H1 (cell line): ENCODE data around the gene ZNF550. TPM values are rescaled to one million over a fixed set of nuclear protein-coding genes. Genes with fewer than 3 reads are reported as not detected.

Experiments used
- CTCF ChIA-PET: fragments of 300-600 bp; sonication (Branson Sonifier 250); formaldehyde crosslinking; loops from one replicate; lab custom pipeline; 2021; ENCODE audit not compliant: partially characterized antibody; lab: Charles Lee
- POLR2A ChIA-PET: fragments of 300-600 bp; sonication (Branson Sonifier 250); formaldehyde crosslinking; loops from one replicate; lab custom pipeline; 2021; ENCODE audit warnings: inconsistent platforms; ENCODE audit not compliant: partially characterized antibody; lab: Charles Lee
- DNase-seq, 2 experiments: peaks; one replicate each; pipeline versions ENCODE4 v3.0.0 to v3.0.0-alpha.2; 2010 to 2022; ENCODE audit warnings: low spot score in 2 of 2, low read depth in 1 of 2, mixed read lengths in 1 of 2
- FAIRE-seq: peaks from 2 replicates; lab custom pipeline; 2011; peaks lifted over from hg19 to GRCh38; lab: Jason Lieb, UNC
- H2AFZ ChIP-seq: 2 replicates; pipeline ENCODE4 v1.8.1; 2012; ENCODE audit warnings: low read length, inconsistent platforms
- H2AK5ac ChIP-seq: 2 replicates; pipeline ENCODE4 v1.6.1; 2013; ENCODE audit warnings: low read depth, low read length
- H2BK120ac ChIP-seq: replicated peaks from 2 replicates; pipeline ENCODE3; 2013; ENCODE audit warnings: low read depth, low read length, inconsistent platforms
- H2BK12ac ChIP-seq: 2 replicates; pipeline ENCODE4 v1.6.1; 2013; ENCODE audit warnings: low read depth, low read length
- H2BK15ac ChIP-seq: 2 replicates; pipeline ENCODE4 v1.6.1; 2013; ENCODE audit warnings: low read length
- H2BK20ac ChIP-seq: 2 replicates; pipeline ENCODE4 v1.6.1; 2013; ENCODE audit warnings: low read length
- H2BK5ac ChIP-seq: 2 replicates; pipeline ENCODE4 v1.6.1; 2013; ENCODE audit warnings: low read depth, low read length
- H3K14ac ChIP-seq: 2 replicates; pipeline ENCODE4 v1.6.1; 2013; ENCODE audit warnings: inconsistent platforms; ENCODE audit not compliant: insufficient read length
- H3K18ac ChIP-seq: 2 replicates; pipeline ENCODE4 v1.6.1; 2013; ENCODE audit warnings: low read length; ENCODE audit errors: extremely low read depth
- H3K23ac ChIP-seq: 2 replicates; pipeline ENCODE4 v1.6.1; 2013; ENCODE audit warnings: inconsistent platforms; ENCODE audit not compliant: insufficient read length
- H3K23me2 ChIP-seq: 2 replicates; pipeline ENCODE4 v1.6.1; 2013; ENCODE audit warnings: low read depth, low read length
- H3K27ac ChIP-seq: 2 replicates; pipeline ENCODE4 v1.6.1; 2011; ENCODE audit warnings: low read depth, low read length, inconsistent platforms
- H3K27me3 ChIP-seq, 4 experiments: replicated peaks in 1 of 4; 1 replicate in 1 of 4; 2 replicates in 3 of 4; pipeline versions ENCODE4 v1.6.1 to v1.8.1; 2011 to 2013; ENCODE audit warnings: low read length in 3 of 4, mild to moderate bottlenecking in 3 of 4, inconsistent platforms in 2 of 4, mixed read lengths in 2 of 4, moderate library complexity in 1 of 4; ENCODE audit not compliant: control insufficient read depth in 3 of 4, insufficient read depth in 3 of 4; ENCODE audit errors: extremely low read depth in 1 of 4
- H3K36me3 ChIP-seq, 4 experiments: 2 replicates each; pipeline versions ENCODE4 v1.6.1 to v1.8.1; 2011 to 2013; ENCODE audit warnings: mild to moderate bottlenecking in 4 of 4, low read length in 3 of 4, moderate library complexity in 2 of 4, control low read depth in 1 of 4, inconsistent platforms in 1 of 4; ENCODE audit not compliant: insufficient read depth in 4 of 4, control insufficient read depth in 2 of 4
- H3K4ac ChIP-seq: replicated peaks from 2 replicates; pipeline ENCODE3; 2013; ENCODE audit warnings: low read length, low read depth, mixed read lengths, inconsistent platforms; ENCODE audit not compliant: insufficient read length
- H3K4me1 ChIP-seq, 4 experiments: replicated peaks in 1 of 4; 1 replicate in 1 of 4; 2 replicates in 3 of 4; pipeline versions ENCODE4 v1.6.1 to v1.8.1; 2011 to 2013; ENCODE audit warnings: low read length in 3 of 4, inconsistent platforms in 2 of 4, mixed read lengths in 1 of 4; ENCODE audit not compliant: insufficient read depth in 4 of 4, control insufficient read depth in 3 of 4
- H3K4me2 ChIP-seq, 2 experiments: 2 replicates each; pipeline versions ENCODE4 v1.6.1 to v1.8.1; 2011 to 2013; ENCODE audit warnings: low read depth in 2 of 2, low read length in 2 of 2, control low read depth in 1 of 2, inconsistent platforms in 1 of 2, mild to moderate bottlenecking in 1 of 2; ENCODE audit not compliant: insufficient read depth in 1 of 2
- H3K4me3 ChIP-seq, 4 experiments: fragments of 200-600, 300-600 bp in 1 of 4; sonication (generic), shearing (Covaris generic), sonication (Bioruptor Twin) in 1 of 4; 2 replicates each; pipeline versions ENCODE4 v1.5.1 to v1.8.1; 2011 to 2016; ENCODE audit warnings: low read length in 4 of 4, low read depth in 3 of 4, control low read depth in 2 of 4, inconsistent platforms in 2 of 4, mild to moderate bottlenecking in 2 of 4, mixed read lengths in 1 of 4, moderate library complexity in 1 of 4; ENCODE audit not compliant: insufficient read depth in 2 of 4; ENCODE audit errors: extremely low read depth in 1 of 4
- H3K56ac ChIP-seq: replicated peaks from 2 replicates; pipeline ENCODE3; 2013; ENCODE audit warnings: low read depth, mild to moderate bottlenecking, mixed read lengths, low read length, inconsistent platforms; ENCODE audit not compliant: insufficient read length
- H3K79me1 ChIP-seq: 2 replicates; pipeline ENCODE4 v1.6.1; 2013; ENCODE audit warnings: low read depth, low read length, control low read depth
- H3K79me2 ChIP-seq, 2 experiments: 2 replicates each; pipeline versions ENCODE4 v1.6.1 to v1.8.1; 2012 to 2013; ENCODE audit warnings: low read length in 2 of 2, mild to moderate bottlenecking in 2 of 2, inconsistent platforms in 1 of 2; ENCODE audit not compliant: insufficient read depth in 2 of 2, control insufficient read depth in 1 of 2
- H3K9ac ChIP-seq, 4 experiments: replicated peaks in 1 of 4; 1 replicate in 1 of 4; 2 replicates in 3 of 4; pipeline versions ENCODE4 v1.6.1 to v1.8.1; 2011 to 2013; ENCODE audit warnings: low read depth in 3 of 4, low read length in 3 of 4, control low read depth in 2 of 4, mild to moderate bottlenecking in 2 of 4, moderate library complexity in 2 of 4, inconsistent platforms in 1 of 4; ENCODE audit errors: extremely low read depth in 1 of 4
- H3K9me3 ChIP-seq, 2 experiments: 2 replicates each; pipeline versions ENCODE4 v1.6.1 to v1.8.1; 2012 to 2013; ENCODE audit warnings: mild to moderate bottlenecking in 2 of 2, moderate library complexity in 2 of 2, control low read depth in 1 of 2, inconsistent platforms in 1 of 2, low read depth in 1 of 2, low read length in 1 of 2, mixed read lengths in 1 of 2; ENCODE audit not compliant: insufficient read depth in 2 of 2
- H4K20me1 ChIP-seq, 2 experiments: replicated peaks in 1 of 2; 2 replicates each; pipeline versions ENCODE3 to v1.8.1; 2011 to 2013; ENCODE audit warnings: inconsistent platforms in 2 of 2, low read length in 2 of 2, mild to moderate bottlenecking in 1 of 2; ENCODE audit not compliant: insufficient read depth in 2 of 2, control insufficient read depth in 1 of 2
- H4K5ac ChIP-seq: 2 replicates; pipeline ENCODE4 v1.6.1; 2013; ENCODE audit warnings: low read length, low read depth, mixed read lengths, inconsistent platforms; ENCODE audit not compliant: insufficient read length
- H4K8ac ChIP-seq: 2 replicates; pipeline ENCODE4 v1.8.0; 2013; ENCODE audit warnings: mild to moderate bottlenecking, moderate library complexity, low read length, inconsistent platforms; ENCODE audit not compliant: insufficient read depth; ENCODE audit errors: extremely low read depth
- H4K91ac ChIP-seq: replicated peaks from 2 replicates; pipeline ENCODE3; 2013; ENCODE audit warnings: low read length, mixed read lengths, inconsistent platforms; ENCODE audit not compliant: insufficient read length
- CTBP2 ChIP-seq: IDR thresholded peaks from 2 replicates; pipeline ENCODE4 v1.7.0; 2011; ENCODE audit warnings: borderline replicate concordance, mild to moderate bottlenecking, moderate library complexity, mixed read lengths, low read length; ENCODE audit not compliant: insufficient read depth, insufficient read length
- JUN ChIP-seq: IDR thresholded peaks from 2 replicates; pipeline ENCODE4 v1.6.1; 2011; ENCODE audit warnings: low read depth, mild to moderate bottlenecking, improper control_type of control experiment, low read length
- KDM1A ChIP-seq: fragments of 200-600, 300-600 bp; sonication (generic); IDR thresholded peaks from 2 replicates; pipeline ENCODE4 v1.7.1; 2016; ENCODE audit warnings: mild to moderate bottlenecking, low read length, borderline replicate concordance
- POLR2AphosphoS5 ChIP-seq: IDR thresholded peaks from 2 replicates; pipeline ENCODE4 v1.6.1; 2011; ENCODE audit warnings: low read depth, low read length
- RXRA ChIP-seq: IDR thresholded peaks from 2 replicates; pipeline ENCODE4 v1.6.1; 2011; ENCODE audit warnings: low read depth, mild to moderate bottlenecking, low read length, moderate library complexity; ENCODE audit not compliant: insufficient read depth
- SIRT6 ChIP-seq: IDR thresholded peaks from one replicate; pipeline ENCODE4 v1.7.1; 2012; ENCODE audit warnings: low read length, inconsistent platforms
- TAF7 ChIP-seq: optimal IDR thresholded peaks from 2 replicates; pipeline ENCODE3; 2011; ENCODE audit warnings: low read depth, mild to moderate bottlenecking, inconsistent platforms, low read length, moderate library complexity, borderline replicate concordance
- polyA plus RNA-seq, 7 experiments: library from polyadenylated mRNA; depleted of rRNA in 3 of 7; stranded (reverse) in 5 of 7; unstranded in 2 of 7; fragments of >200 nt in 5 of 7; fragments of 200-250 nt in 2 of 7; gene quantifications; 1 replicate in 5 of 7; 2 replicates in 1 of 7; 4 replicates in 1 of 7; pipeline versions ENCODE4 v1.2.1 to v1.2.3, GENCODE V29; 2011 to 2013; ENCODE audit warnings: missing spikeins in 2 of 7, mixed read lengths in 2 of 7
- total RNA-seq: library from RNA; stranded (reverse); fragmentation: NEBNext Ultra II Directional; extraction: Animal tissue kit (Norgen Biotek cat#: 25700); gene quantifications from 2 replicates; pipeline ENCODE4 v1.2.1, GENCODE V29; 2021
- TF ChIP-seq, protein P1 (sequence below): IDR thresholded peaks from 2 replicates; pipeline ENCODE4 v1.6.1; 2011; ENCODE audit warnings: low read length, improper control_type of control experiment

ZNF550 gene
- total and polyA plus RNA-seq, 2 of the 8 experiments (the other 6 are each of a cell fraction or from before 2014, with no cell fraction given): 4.5 to 10.7 TPM

GRCh38 chr19:57576661-57577060 lies 17.0 kb upstream of the ZNF550 start:
- Histone ChIP-seq H4K91ac (no peak overlapping the region), H2BK5ac (no peak overlapping the region), H3K4me2 (no peak overlapping the region), H3K4me1 (peaks cover 0 to 2% (median 0%) of the 10 kb centered on the region in 4 experiments; a peak in 3 of 7 replicates), H2BK20ac (no peak overlapping the region), H3K9me3 (peaks cover 57 to 60% of the 10 kb centered on the region in 2 experiments), H3K9ac (no peak overlapping the region), H3K36me3 (peaks cover 24 to 58% (median 52%) of the 10 kb centered on the region in 4 experiments; a peak in 7 of 8 replicates), H3K56ac (no peak overlapping the region), H3K4ac (no peak overlapping the region), H3K27me3 (no peaks in the 10 kb centered on the region), H4K20me1 (no peaks in the 10 kb centered on the region), H2AK5ac (no peak overlapping the region), H2BK12ac (no peak overlapping the region), H3K23me2 (peaks cover 2% of the 10 kb centered on the region; the same call in 1 of the 2 replicates), H4K8ac (no peak overlapping the region), H3K23ac (no peak overlapping the region), H3K79me2 (peaks cover 0 to 17% of the 10 kb centered on the region in 2 experiments; a peak in 3 of 4 replicates), H4K5ac (no peak overlapping the region), H3K18ac (no peak overlapping the region), H3K14ac (no peak overlapping the region), H2AFZ (no peak overlapping the region), H3K4me3 (no peak overlapping the region), H2BK15ac (no peak overlapping the region), H3K27ac (no peak overlapping the region), H3K79me1 (peaks cover 12% of the 10 kb centered on the region), H2BK120ac (no peak overlapping the region)
- ChIA-PET CTCF (no interaction called here), POLR2A (interaction anchor here (1.1 to 1.2 kb wide), 2 partner anchors 10 to 105 kb away, joined by 3 read pairs; partner anchors contain the start of gene ZNF551)
- FAIRE-seq: no peak
- DNase-seq: no peak
- no peak for TF ChIP-seq SIRT6
- no peak for TF ChIP-seq TAF7
- TF ChIP-seq KDM1A: no peak
- TF ChIP-seq POLR2AphosphoS5: no peak
- TF ChIP-seq, protein P1, sequence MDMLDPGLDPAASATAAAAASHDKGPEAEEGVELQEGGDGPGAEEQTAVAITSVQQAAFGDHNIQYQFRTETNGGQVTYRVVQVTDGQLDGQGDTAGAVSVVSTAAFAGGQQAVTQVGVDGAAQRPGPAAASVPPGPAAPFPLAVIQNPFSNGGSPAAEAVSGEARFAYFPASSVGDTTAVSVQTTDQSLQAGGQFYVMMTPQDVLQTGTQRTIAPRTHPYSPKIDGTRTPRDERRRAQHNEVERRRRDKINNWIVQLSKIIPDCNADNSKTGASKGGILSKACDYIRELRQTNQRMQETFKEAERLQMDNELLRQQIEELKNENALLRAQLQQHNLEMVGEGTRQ: no peak
- TF ChIP-seq JUN: no peak
- TF ChIP-seq CTBP2: no peak
- no peak for TF ChIP-seq RXRA
